Activated B cell treated with CpG ODN at 0.5 μM for 24 hours (primary cell): ENCODE measurements around the gene HTR6. TPM values are rescaled to one million over a fixed set of nuclear protein-coding genes. Genes with fewer than 3 reads are reported as not detected.

ENCODE experiments used
- ATAC-seq: fragments of 200-7000 bp; cut with Tn5 transposase; one replicate; pipeline ENCODE4 v1.10.0; 2021; ENCODE audit warnings: low read depth, mild to moderate bottlenecking, moderate library complexity
- CTCF ChIA-PET: fragments of 350-600 bp; sonication (Branson Sonifier 250); formaldehyde crosslinking; loops from one replicate; lab custom pipeline; 2021; ENCODE audit warnings: antibody characterized with exemption; lab: Charles Lee
- POLR2A ChIA-PET: fragments of 350-600 bp; sonication (Branson Sonifier 250); formaldehyde crosslinking; loops from one replicate; lab custom pipeline; 2021; ENCODE audit warnings: antibody characterized with exemption; lab: Charles Lee
- DNase-seq: peaks from one replicate; pipeline ENCODE4 v3.0.0; 2022
- H3K27ac Mint-ChIP-seq: one replicate; pipeline ENCODE4 v1.8.0; 2020; ENCODE audit warnings: mixed read lengths
- H3K27me3 Mint-ChIP-seq: one replicate; pipeline ENCODE4 v1.8.0; 2021; ENCODE audit warnings: mixed read lengths
- H3K36me3 Mint-ChIP-seq: one replicate; pipeline ENCODE4 v1.8.0; 2021; ENCODE audit warnings: low read depth, mixed read lengths
- H3K4me1 Mint-ChIP-seq: one replicate; pipeline ENCODE4 v1.8.0; 2021; ENCODE audit warnings: mixed read lengths
- H3K4me3 Mint-ChIP-seq: one replicate; pipeline ENCODE4 v1.8.0; 2020; ENCODE audit warnings: mild to moderate bottlenecking, mixed read lengths
- H3K9me3 Mint-ChIP-seq: one replicate; pipeline ENCODE4 v1.8.0; 2020; ENCODE audit warnings: mixed read lengths
- intact Hi-C: fragments of 100-400 bp; cut with micrococcal nuclease; formaldehyde crosslinking; loops from one replicate; pipeline ENCODE4 v1.15.1; 2024
- total RNA-seq: library from RNA; stranded (reverse); gene quantifications from 2 replicates; pipeline ENCODE4 v1.2.3, GENCODE V29; 2022
- TF ChIP-seq, protein P1 (sequence below): fragments of 200-600 bp; IDR thresholded peaks from one replicate; pipeline ENCODE4 v1.8.0; 2022; ENCODE audit warnings: antibody characterized with exemption, mild to moderate bottlenecking

Gene HTR6
- total RNA-seq, 1 donor from 2014 or later = not detected

DNA sequence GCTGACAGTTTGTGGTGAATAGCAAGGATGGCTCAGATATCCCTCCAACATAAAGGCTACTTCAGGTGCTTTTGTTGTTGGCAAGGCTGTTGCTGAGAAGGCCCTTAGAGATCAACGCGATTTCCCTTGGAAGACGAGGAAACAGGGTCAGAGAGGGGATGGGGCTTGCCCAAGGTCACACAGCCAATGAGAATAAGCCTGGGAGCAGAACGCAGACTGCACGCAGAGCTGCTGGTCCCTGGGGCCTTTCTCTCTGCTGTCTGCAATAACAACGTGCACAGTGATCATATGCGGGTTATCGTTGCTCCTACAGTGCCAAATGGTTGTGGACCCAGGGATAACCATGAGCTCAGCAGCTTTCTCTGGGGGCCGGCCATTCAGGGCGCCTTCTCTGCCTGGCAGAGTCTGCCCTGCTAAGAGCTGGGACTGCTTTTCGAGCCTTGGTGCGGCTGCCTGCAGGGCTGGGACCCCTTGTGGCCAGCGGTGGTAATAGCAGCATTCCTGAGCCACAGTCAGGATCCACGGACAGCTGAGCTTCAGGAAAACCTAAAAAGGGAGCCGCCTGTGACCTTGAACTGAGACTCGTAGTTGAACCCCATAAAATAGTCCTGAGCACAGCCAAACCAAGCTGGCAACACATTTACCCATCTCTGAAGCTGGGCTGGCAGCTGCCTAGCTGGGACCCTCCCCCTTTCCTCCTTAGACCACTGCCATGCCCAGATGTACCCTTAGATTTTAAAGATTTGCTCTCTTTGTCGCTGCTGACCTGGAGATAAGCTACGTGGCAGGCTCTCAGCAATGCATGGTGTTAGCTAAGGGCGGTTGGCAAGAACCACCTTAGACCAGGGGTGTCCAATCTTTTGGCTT lies 39.8 kb downstream of the HTR6 start:
- no peak overlapping the region for H3K4me3 Mint-ChIP-seq
- no peak overlapping the region for H3K27ac Mint-ChIP-seq
- TF ChIP-seq, protein P1, sequence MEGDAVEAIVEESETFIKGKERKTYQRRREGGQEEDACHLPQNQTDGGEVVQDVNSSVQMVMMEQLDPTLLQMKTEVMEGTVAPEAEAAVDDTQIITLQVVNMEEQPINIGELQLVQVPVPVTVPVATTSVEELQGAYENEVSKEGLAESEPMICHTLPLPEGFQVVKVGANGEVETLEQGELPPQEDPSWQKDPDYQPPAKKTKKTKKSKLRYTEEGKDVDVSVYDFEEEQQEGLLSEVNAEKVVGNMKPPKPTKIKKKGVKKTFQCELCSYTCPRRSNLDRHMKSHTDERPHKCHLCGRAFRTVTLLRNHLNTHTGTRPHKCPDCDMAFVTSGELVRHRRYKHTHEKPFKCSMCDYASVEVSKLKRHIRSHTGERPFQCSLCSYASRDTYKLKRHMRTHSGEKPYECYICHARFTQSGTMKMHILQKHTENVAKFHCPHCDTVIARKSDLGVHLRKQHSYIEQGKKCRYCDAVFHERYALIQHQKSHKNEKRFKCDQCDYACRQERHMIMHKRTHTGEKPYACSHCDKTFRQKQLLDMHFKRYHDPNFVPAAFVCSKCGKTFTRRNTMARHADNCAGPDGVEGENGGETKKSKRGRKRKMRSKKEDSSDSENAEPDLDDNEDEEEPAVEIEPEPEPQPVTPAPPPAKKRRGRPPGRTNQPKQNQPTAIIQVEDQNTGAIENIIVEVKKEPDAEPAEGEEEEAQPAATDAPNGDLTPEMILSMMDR = no peak

DNA sequence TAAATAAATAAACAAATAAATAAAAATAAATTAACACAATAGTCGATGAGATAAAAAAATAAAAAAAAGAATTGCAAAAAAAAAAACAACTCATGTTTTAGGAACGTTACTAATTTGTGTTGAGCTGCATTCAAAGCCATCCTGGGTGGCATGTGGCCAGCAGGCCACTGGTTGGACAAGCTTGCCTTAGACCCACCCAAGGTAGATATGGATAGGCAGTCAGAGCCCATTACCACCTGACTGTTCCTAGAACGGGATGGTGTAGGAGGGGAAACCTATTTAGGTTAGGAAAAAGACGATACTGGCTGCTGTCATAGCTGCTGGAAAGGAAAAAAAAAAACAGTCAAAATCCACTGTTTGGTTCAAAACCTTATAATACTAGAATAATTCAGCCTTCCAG lies 40.8 kb downstream of the HTR6 start:
- ChIA-PET POLR2A (no interaction called here), CTCF (interaction anchor here (0.6 to 5.0 kb wide), 6 partner anchors 8 to 93 kb away, joined by 3 to 49 read pairs (median 4); no protein-coding TSS in a partner anchor)
- H3K27ac Mint-ChIP-seq = no peak overlapping the region
- H3K27me3 Mint-ChIP-seq = no peaks in the 10 kb centered on the region
- no peak for ATAC-seq
- TF ChIP-seq, protein P1 = no peak
- no peaks in the 10 kb centered on the region for H3K9me3 Mint-ChIP-seq
- intact Hi-C loops = no loop called here
- DNase-seq = no peak
- H3K36me3 Mint-ChIP-seq = peaks cover 22% of the 10 kb centered on the region
- H3K4me1 Mint-ChIP-seq = peaks cover 2% of the 10 kb centered on the region
- H3K4me3 Mint-ChIP-seq = no peak overlapping the region

More for the DNA sequence above, 39.8 kb downstream of the HTR6 start:
- peaks cover 2% of the 10 kb centered on the region for H3K4me1 Mint-ChIP-seq
- DNase-seq (peak; percentile 34), ATAC-seq (peak; percentile 61)
- H3K27me3 Mint-ChIP-seq = no peaks in the 10 kb centered on the region
- H3K36me3 Mint-ChIP-seq = peaks cover 28% of the 10 kb centered on the region
- CTCF ChIA-PET = interaction anchor here (0.6 to 5.0 kb wide), 11 partner anchors 9 to 313 kb away, joined by 3 to 49 read pairs (median 3); no protein-coding TSS in a partner anchor
- H3K9me3 Mint-ChIP-seq = no peaks in the 10 kb centered on the region
- POLR2A ChIA-PET = no interaction called here
- intact Hi-C loops = loop anchor here (1.0 kb wide), 1 partner anchor 42 kb away; no protein-coding TSS in a partner anchor

GRCh38 chr1:19706136-19706535 lies 41.5 kb downstream of the HTR6 start:
- ChIA-PET CTCF (interaction anchor here (1.3 to 5.0 kb wide), 3 partner anchors 9 to 45 kb away, joined by 4 to 49 read pairs (median 10); no protein-coding TSS in a partner anchor), POLR2A (no interaction called here)
- Mint-ChIP-seq H3K4me1 (peaks cover 2% of the 10 kb centered on the region), H3K27ac (no peak overlapping the region), H3K27me3 (no peaks in the 10 kb centered on the region), H3K36me3 (peaks cover 23% of the 10 kb centered on the region), H3K4me3 (no peak overlapping the region), H3K9me3 (no peaks in the 10 kb centered on the region)
- DNase-seq (no peak), ATAC-seq (no peak)
- TF ChIP-seq, protein P1 = no peak
- intact Hi-C loops = no loop called here

GRCh38 chr1:19708567-19709110 lies 44.0 kb downstream of the HTR6 start:
- no peak overlapping the region for H3K27ac Mint-ChIP-seq
- ChIA-PET POLR2A (no interaction called here), CTCF (no interaction called here)

More at GRCh38 chr1:19708567-19709110, 44.0 kb downstream of the HTR6 start:
- H3K27me3 Mint-ChIP-seq = no peaks in the 10 kb centered on the region
- ATAC-seq (no peak), DNase-seq (no peak)
- H3K9me3 Mint-ChIP-seq = no peaks in the 10 kb centered on the region
- H3K4me3 Mint-ChIP-seq = no peak overlapping the region
- TF ChIP-seq, protein P1 = no peak
- peaks cover 2% of the 10 kb centered on the region for H3K4me1 Mint-ChIP-seq
- peaks cover 32% of the 10 kb centered on the region for H3K36me3 Mint-ChIP-seq
- intact Hi-C loops = no loop called here
